Mesothelial cell of epicardium (in vitro differentiated cells): ENCODE results near the gene SLC27A4. TPM values are rescaled to one million over a fixed set of nuclear protein-coding genes. Genes with fewer than 3 reads are reported as not detected.

Experiments
- DNase-seq, 2 experiments: peaks; one replicate each; pipeline ENCODE4 v3.0.0; 2021; ENCODE audit warnings: low spot score in 2 of 2; ENCODE audit not compliant: unreplicated experiment in 2 of 2
- H3K27ac Mint-ChIP-seq: 2 replicates; pipeline ENCODE4 v1.8.0; 2021; ENCODE audit warnings: mixed read lengths
- H3K27me3 Mint-ChIP-seq: 2 replicates; pipeline ENCODE4 v1.8.0; 2021; ENCODE audit warnings: low read depth, mixed read lengths
- H3K36me3 Mint-ChIP-seq: 2 replicates; pipeline ENCODE4 v1.8.0; 2021; ENCODE audit warnings: mixed read lengths
- H3K4me1 Mint-ChIP-seq: 2 replicates; pipeline ENCODE4 v1.8.0; 2021; ENCODE audit warnings: mixed read lengths
- H3K4me3 Mint-ChIP-seq: 2 replicates; pipeline ENCODE4 v1.8.0; 2021; ENCODE audit warnings: mild to moderate bottlenecking, moderate library complexity, mixed read lengths
- H3K9me3 Mint-ChIP-seq: 2 replicates; pipeline ENCODE4 v1.8.0; 2021; ENCODE audit warnings: mixed read lengths
- CTCF ChIP-seq: fragments of 200-600 bp; sonication (generic); IDR thresholded peaks from one replicate; pipeline ENCODE4 v1.5.0; 2021; ENCODE audit warnings: antibody characterized with exemption; ENCODE audit not compliant: unreplicated experiment
- total RNA-seq: library from RNA; stranded (reverse); gene quantifications from 3 replicates; pipeline ENCODE4 v1.2.1, GENCODE V29; 2021

SLC27A4 gene
- total RNA-seq, 1 donor from 2014 or later, result 18.5 TPM

- Mint-ChIP-seq H3K9me3 (no peaks in the 10 kb centered on the region), H3K27ac (no peak overlapping the region), H3K36me3 (peaks cover 13% of the 10 kb centered on the region), H3K4me3 (no peak overlapping the region), H3K27me3 (peaks cover 58% of the 10 kb centered on the region), H3K4me1 (peaks cover 16% of the 10 kb centered on the region)
- no peak for TF ChIP-seq CTCF
- DNase-seq, result no peak
Measured at GRCh38 chr9:128390813-128391711, 50.7 kb downstream of the SLC27A4 start.

- Mint-ChIP-seq H3K27ac (no peak overlapping the region), H3K4me1 (peaks cover 16% of the 10 kb centered on the region), H3K36me3 (peaks cover 13% of the 10 kb centered on the region), H3K4me3 (peak overlapping the region; percentile 63), H3K27me3 (peaks cover 67% of the 10 kb centered on the region), H3K9me3 (no peaks in the 10 kb centered on the region)
- no peak for DNase-seq
- no peak for TF ChIP-seq CTCF
Measured at GRCh38 chr9:128391956-128392301, 51.6 kb downstream of the SLC27A4 start.

- no peak for TF ChIP-seq CTCF
- H3K27ac Mint-ChIP-seq, result no peak overlapping the region
- H3K4me1 Mint-ChIP-seq, result peaks cover 16% of the 10 kb centered on the region
Measured at GRCh38 chr9:128392302-128393144, 52.2 kb downstream of the SLC27A4 start.

DNA sequence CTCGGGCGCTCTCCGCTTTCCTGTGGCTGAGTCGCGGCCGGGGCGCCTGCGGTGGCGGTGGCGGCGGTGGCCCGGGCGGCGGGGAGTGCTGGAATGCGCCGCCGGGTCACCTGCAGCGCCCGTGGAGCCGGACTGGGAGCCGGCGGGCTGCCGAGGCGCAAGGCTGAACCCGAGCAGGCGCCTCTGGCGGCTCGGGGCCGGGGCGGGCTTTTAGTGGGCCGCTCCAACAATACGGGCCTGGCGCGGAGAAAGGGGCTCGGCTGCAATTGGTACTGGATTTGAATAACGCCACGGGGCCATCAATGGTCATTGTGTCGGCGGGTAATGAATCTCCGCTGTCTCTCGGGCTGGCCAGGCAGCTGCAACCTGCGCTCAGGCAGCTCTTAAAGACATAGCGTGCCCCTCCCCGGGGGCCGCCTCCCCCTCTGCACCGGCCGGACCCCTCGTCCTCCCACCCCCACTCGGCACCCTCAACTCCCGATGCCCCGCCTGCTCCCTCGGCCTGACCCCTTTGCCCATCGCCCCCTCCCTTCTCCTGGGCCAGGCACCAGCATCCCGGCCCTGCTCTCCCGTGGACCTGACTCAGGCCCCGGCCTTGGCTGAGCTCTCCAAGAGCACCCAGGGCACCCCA lies 52.9 kb downstream of the SLC27A4 start:
- peak overlapping the region; percentile 42 for H3K4me3 Mint-ChIP-seq
- peaks cover 80% of the 10 kb centered on the region for H3K27me3 Mint-ChIP-seq
- H3K36me3 Mint-ChIP-seq, result peaks cover 13% of the 10 kb centered on the region
- H3K9me3 Mint-ChIP-seq, result no peaks in the 10 kb centered on the region
- H3K4me1 Mint-ChIP-seq, result peaks cover 16% of the 10 kb centered on the region
- peak in 1 of 2 experiments; percentile 55 for DNase-seq
- no peak overlapping the region for H3K27ac Mint-ChIP-seq
- no peak for TF ChIP-seq CTCF

More at GRCh38 chr9:128392302-128393144, 52.2 kb downstream of the SLC27A4 start:
- H3K4me3 Mint-ChIP-seq, result peak overlapping the region; percentile 63
- DNase-seq, result no peak
- no peaks in the 10 kb centered on the region for H3K9me3 Mint-ChIP-seq
- peaks cover 73% of the 10 kb centered on the region for H3K27me3 Mint-ChIP-seq
- H3K36me3 Mint-ChIP-seq, result peaks cover 13% of the 10 kb centered on the region

GRCh38 chr9:128393970-128394369 lies 53.6 kb downstream of the SLC27A4 start:
- no peak for DNase-seq
- peaks cover 12% of the 10 kb centered on the region for H3K36me3 Mint-ChIP-seq
- peak overlapping the region; percentile 12 for H3K4me3 Mint-ChIP-seq
- H3K9me3 Mint-ChIP-seq, result no peaks in the 10 kb centered on the region
- H3K27ac Mint-ChIP-seq, result no peak overlapping the region
- TF ChIP-seq CTCF, result no peak
- peaks cover 16% of the 10 kb centered on the region for H3K4me1 Mint-ChIP-seq
- H3K27me3 Mint-ChIP-seq, result peaks cover 85% of the 10 kb centered on the region
